ENCODE measurements around the gene OGDHL.
"Not testable (repeated sequence)": the region's sequence is repeated elsewhere in the genome, so short reads cannot be mapped to it uniquely, and the experiment has no call there.

Gene OGDHL

DNA sequence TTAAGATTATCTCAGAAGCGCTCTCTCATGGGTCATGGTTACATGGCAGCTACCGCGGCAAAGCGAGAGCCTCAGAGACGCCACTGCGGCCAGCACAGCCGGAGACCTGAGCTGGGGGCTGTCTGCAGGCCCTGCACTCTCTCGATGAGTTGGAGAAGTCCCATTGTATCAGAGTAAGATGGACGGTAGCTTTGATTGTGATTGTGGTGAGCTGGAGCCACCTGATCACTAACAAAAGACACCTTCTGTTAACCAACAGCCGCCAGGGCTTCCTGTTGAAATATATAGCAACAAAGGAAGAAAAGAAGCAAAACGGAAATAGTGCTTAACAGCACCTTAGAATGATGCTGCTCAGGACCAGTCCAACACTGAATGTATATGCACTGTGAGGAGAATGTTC, 8.9 kb upstream of the OGDHL start:
- not testable (repeated sequence) for H3K9ac ChIP-seq (ENCODE audit: low read depth, low read length); H3K9me3 ChIP-seq (ENCODE audit: insufficient read depth, low read depth, low read length); H3K4me3 ChIP-seq (ENCODE audit: low read length); H3K4me1 ChIP-seq (ENCODE audit: insufficient read depth, low read length); H3K36me3 ChIP-seq (ENCODE audit: insufficient read depth, low read length); H3K27ac ChIP-seq (ENCODE audit: low read depth, low read length)
- peaks cover 21% of the 10 kb centered on the region for H3K27me3 ChIP-seq (ENCODE audit: insufficient read depth, low read length)
- WGBS, result 82% methylated on average over 11 of the region's 11 CpGs

DNA sequence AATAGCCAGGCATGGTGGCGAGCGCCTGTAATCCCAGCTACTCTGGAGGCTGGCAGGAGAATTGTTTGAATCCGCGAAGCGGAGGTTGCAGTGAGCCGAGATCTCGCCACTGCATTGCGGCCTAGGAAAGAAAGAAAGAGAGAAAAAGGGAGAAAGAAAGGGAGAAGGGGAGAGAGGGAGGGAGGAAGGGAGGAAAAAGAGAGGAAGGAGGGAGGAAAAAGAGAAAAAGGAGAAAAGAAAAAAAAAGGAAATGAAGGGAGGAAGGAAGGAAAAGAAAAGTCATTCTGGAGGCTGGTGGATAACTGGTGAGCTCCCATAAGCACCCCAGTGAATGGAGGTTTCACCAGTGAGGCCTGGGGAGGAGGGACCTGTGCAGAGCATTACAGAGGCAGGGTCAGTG, 7.6 kb upstream of the OGDHL start:
- 97% methylated on average over 8 of the region's 8 CpGs for WGBS
- Histone ChIP-seq H3K9ac (ENCODE audit: low read depth, low read length) (no peak overlapping the region), H3K27ac (ENCODE audit: low read depth, low read length) (no peak overlapping the region), H3K36me3 (ENCODE audit: insufficient read depth, low read length) (no peaks in the 10 kb centered on the region), H3K4me1 (ENCODE audit: insufficient read depth, low read length) (peaks cover 4% of the 10 kb centered on the region; the same call in 1 of the 2 replicates), H3K9me3 (ENCODE audit: insufficient read depth, low read depth, low read length) (no peaks in the 10 kb centered on the region; the same call in 1 of the 2 replicates), H3K27me3 (ENCODE audit: insufficient read depth, low read length) (peaks cover 21% of the 10 kb centered on the region), H3K4me3 (ENCODE audit: low read length) (no peak overlapping the region)

DNA sequence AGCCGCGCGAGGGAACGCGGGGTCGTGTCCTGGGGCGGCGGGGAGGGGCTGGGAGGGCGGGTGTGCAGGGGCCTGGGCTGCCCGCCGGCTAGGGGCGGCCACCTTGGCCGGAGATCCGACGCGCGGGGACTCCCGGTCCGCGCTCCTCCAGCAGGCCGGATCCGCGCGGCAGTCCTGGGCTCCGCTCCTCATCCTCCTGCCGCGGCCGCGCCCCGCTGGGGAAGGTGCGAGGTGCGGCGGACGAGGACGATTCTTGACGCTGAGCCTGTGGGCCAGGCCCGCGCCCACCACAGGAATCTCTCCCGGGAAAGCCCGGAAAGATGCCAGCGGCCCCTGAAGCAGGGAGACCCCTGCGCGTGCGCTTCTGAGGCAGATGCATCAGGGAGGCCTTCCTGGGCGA, 6.6 kb upstream of the OGDHL start:
- no peak overlapping the region for H3K4me3 ChIP-seq (ENCODE audit: low read length)
- WGBS, result 96% methylated on average over 45 of the region's 45 CpGs

DNA sequence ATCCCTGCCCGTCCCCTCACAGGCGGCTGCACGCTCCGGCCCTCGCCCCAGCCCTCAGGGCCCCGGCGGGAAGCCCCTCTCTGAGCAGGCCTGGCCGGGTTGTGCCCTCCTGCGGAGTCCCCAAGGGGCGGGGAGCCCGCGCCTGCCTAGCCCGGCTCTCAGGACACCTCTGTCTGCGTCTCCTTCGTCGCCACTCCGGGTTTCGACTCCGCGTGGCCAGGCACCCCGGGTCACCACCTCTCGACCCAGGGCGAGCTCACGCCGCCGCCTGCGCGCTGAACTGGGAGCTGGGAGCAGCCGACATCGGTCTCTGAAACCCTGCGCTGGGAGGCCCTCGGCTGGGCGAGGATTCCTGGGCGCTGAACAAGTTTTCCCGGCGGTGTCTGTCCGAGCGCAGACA, 6.2 kb upstream of the OGDHL start:
- H3K9ac ChIP-seq (ENCODE audit: low read depth, low read length), result no peak overlapping the region

More for the DNA sequence above, 6.6 kb upstream of the OGDHL start:
- H3K27me3 ChIP-seq (ENCODE audit: insufficient read depth, low read length), result peaks cover 21% of the 10 kb centered on the region
- H3K9ac ChIP-seq (ENCODE audit: low read depth, low read length), result no peak overlapping the region
- no peak overlapping the region for H3K27ac ChIP-seq (ENCODE audit: low read depth, low read length)
- H3K9me3 ChIP-seq (ENCODE audit: insufficient read depth, low read depth, low read length), result no peaks in the 10 kb centered on the region; the same call in 1 of the 2 replicates
- H3K4me1 ChIP-seq (ENCODE audit: insufficient read depth, low read length), result peaks cover 4% of the 10 kb centered on the region; the same call in 1 of the 2 replicates
- no peaks in the 10 kb centered on the region for H3K36me3 ChIP-seq (ENCODE audit: insufficient read depth, low read length)

DNA sequence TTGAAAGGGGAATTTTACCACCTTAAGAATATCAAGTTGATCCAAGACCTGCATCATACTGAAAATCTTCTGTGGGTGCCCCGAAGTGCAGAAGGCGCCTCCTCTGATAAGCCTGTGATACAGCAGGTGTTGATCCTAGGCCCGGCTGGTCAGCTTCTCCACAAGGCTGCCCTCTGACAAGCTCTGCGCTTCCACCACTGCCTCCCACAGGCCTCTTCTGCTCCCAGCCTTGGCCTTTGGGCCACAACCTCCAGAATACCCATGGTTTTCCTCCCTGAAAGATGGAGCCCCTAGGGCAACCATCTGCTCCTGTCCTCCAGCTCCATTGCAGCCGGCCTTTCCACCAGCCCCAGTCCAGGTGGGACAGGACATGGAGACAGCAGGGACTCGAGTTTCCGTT, 5.6 kb upstream of the OGDHL start:
- peaks cover 31% of the 10 kb centered on the region for H3K27me3 ChIP-seq (ENCODE audit: insufficient read depth, low read length)
- WGBS, result 91% methylated on average over 7 of the region's 7 CpGs
- H3K9ac ChIP-seq (ENCODE audit: low read depth, low read length), result no peak overlapping the region
- H3K4me3 ChIP-seq (ENCODE audit: low read length), result no peak overlapping the region
- H3K4me1 ChIP-seq (ENCODE audit: insufficient read depth, low read length), result peaks cover 4% of the 10 kb centered on the region; the same call in 1 of the 2 replicates
- no peaks in the 10 kb centered on the region; the same call in 1 of the 2 replicates for H3K9me3 ChIP-seq (ENCODE audit: insufficient read depth, low read depth, low read length)
- H3K27ac ChIP-seq (ENCODE audit: low read depth, low read length), result no peak overlapping the region
- no peaks in the 10 kb centered on the region for H3K36me3 ChIP-seq (ENCODE audit: insufficient read depth, low read length)

More for the DNA sequence above, 6.2 kb upstream of the OGDHL start:
- Histone ChIP-seq H3K9me3 (ENCODE audit: insufficient read depth, low read depth, low read length) (no peaks in the 10 kb centered on the region; the same call in 1 of the 2 replicates), H3K27ac (ENCODE audit: low read depth, low read length) (no peak overlapping the region), H3K4me3 (ENCODE audit: low read length) (no peak overlapping the region), H3K4me1 (ENCODE audit: insufficient read depth, low read length) (peaks cover 4% of the 10 kb centered on the region; the same call in 1 of the 2 replicates), H3K36me3 (ENCODE audit: insufficient read depth, low read length) (no peaks in the 10 kb centered on the region), H3K27me3 (ENCODE audit: insufficient read depth, low read length) (peaks cover 25% of the 10 kb centered on the region)
- WGBS, result 93% methylated on average over 38 of the region's 38 CpGs

DNA sequence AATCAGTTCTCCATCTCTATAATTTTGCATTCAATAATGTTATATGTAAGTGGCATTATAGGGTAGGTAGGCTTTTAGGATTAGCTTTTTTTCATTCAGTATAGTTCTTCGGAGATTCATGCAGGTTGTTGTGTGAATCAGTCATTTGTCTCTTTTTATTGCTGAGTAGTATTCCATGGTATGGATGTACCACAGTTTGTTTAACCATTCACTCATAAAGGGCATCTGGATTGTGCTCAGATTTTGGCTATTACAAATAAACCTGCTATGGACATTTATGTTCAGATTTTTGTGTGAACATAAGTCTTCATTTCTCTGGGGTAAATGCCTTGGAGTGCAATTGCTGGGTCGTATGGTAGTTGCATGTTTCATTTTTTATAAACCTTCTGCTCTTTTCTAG, 4.4 kb upstream of the OGDHL start:
- Histone ChIP-seq H3K9me3 (ENCODE audit: insufficient read depth, low read depth, low read length) (no peaks in the 10 kb centered on the region; the same call in 1 of the 2 replicates), H3K4me1 (ENCODE audit: insufficient read depth, low read length) (peaks cover 4% of the 10 kb centered on the region; the same call in 1 of the 2 replicates)
- WGBS, result 93% methylated on average over 2 of the region's 2 CpGs

DNA sequence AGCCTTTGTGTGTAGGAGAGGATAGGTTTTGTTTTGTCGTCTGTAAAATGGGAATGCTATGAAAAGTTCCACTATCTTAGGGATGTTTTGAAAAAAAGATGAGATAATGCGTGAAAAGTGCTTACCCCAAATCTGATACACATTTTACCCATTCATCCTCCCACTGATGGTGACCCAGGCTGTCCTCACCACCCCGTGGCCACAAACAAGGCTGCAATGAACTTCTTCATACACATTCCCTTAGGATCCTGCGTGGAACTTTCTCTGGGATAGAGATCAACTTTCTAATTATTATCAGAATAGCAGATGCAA, 399 bp upstream of the OGDHL start:
- WGBS, result 48% methylated on average over 4 of the region's 4 CpGs
- H3K9ac ChIP-seq (ENCODE audit: low read depth, low read length), result no peak overlapping the region
- H3K4me1 ChIP-seq (ENCODE audit: insufficient read depth, low read length), result no peaks in the 10 kb centered on the region
- no peaks in the 10 kb centered on the region; the same call in 1 of the 2 replicates for H3K9me3 ChIP-seq (ENCODE audit: insufficient read depth, low read depth, low read length)
- H3K27me3 ChIP-seq (ENCODE audit: insufficient read depth, low read length), result peaks cover 24% of the 10 kb centered on the region
- peak overlapping the region; percentile 81 for H3K4me3 ChIP-seq (ENCODE audit: low read length)
- H3K36me3 ChIP-seq (ENCODE audit: insufficient read depth, low read length), result no peaks in the 10 kb centered on the region
- H3K27ac ChIP-seq (ENCODE audit: low read depth, low read length), result no peak overlapping the region

More for the DNA sequence above, 4.4 kb upstream of the OGDHL start:
- no peak overlapping the region for H3K9ac ChIP-seq (ENCODE audit: low read depth, low read length)
- H3K36me3 ChIP-seq (ENCODE audit: insufficient read depth, low read length), result no peaks in the 10 kb centered on the region
- H3K27me3 ChIP-seq (ENCODE audit: insufficient read depth, low read length), result peaks cover 40% of the 10 kb centered on the region
- no peak overlapping the region for H3K4me3 ChIP-seq (ENCODE audit: low read length)
- H3K27ac ChIP-seq (ENCODE audit: low read depth, low read length), result no peak overlapping the region

DNA sequence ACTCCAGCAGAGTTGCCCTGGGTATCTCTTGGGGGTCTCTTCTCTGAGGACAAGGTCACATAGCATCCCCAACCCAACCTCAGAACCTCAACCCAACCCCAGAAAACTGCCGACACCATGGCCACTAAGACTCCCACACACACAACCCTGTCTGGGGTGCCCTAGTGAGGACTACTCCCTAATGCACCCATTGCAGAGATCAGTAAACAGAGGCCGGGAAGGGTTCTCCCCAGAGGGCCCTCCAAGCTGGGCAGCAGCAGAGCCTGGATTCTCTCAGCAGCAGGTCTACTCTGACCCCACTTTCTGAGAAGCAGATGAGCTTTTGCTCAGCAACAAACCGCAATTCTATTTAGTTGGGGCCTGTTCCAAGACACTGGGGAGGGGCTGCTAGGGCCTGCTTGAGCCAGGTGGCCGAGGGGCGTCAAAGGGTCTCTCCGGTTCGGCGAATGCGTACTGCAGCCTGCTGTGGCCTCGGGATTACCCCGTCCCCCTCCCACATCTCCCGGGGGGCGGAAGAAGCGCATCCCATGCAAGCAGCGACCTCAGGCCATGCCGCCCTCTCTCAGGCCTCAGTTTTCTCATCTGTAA, 828 bp downstream of the OGDHL start:
- H3K27me3 ChIP-seq (ENCODE audit: insufficient read depth, low read length), result peaks cover 24% of the 10 kb centered on the region
- no peaks in the 10 kb centered on the region; the same call in 1 of the 2 replicates for H3K36me3 ChIP-seq (ENCODE audit: insufficient read depth, low read length)
- H3K4me3 ChIP-seq (ENCODE audit: low read length), result peak overlapping the region; percentile 81
- no peak overlapping the region for H3K27ac ChIP-seq (ENCODE audit: low read depth, low read length)
- H3K9ac ChIP-seq (ENCODE audit: low read depth, low read length), result peak overlapping the region; percentile 83
- WGBS, result 26% methylated on average over 16 of the region's 16 CpGs
- no peaks in the 10 kb centered on the region for H3K4me1 ChIP-seq (ENCODE audit: insufficient read depth, low read length)
- H3K9me3 ChIP-seq (ENCODE audit: insufficient read depth, low read depth, low read length), result no peaks in the 10 kb centered on the region; the same call in 1 of the 2 replicates

DNA sequence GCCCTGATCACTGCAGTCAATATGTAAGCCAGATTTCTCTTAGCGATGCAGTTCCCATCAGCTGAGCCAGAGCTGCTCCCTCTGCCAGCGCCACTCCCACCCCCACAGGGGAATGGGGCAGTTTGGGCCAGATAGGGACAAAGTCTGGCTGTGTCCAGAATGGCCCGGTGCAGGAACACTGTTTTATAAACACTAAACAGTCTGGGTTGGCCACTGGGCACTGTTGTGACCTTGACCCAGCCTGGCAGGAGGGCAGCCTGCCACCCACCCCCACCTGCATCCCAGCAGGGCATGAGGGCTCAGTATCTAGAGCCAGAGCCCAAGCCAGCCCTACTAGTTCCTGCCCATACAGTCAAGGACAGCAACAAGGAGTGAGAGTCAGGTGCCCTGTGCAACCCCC, 1.3 kb downstream of the OGDHL start:
- Histone ChIP-seq H3K4me3 (ENCODE audit: low read length) (no peak overlapping the region), H3K9ac (ENCODE audit: low read depth, low read length) (0 out of 2 replicates have a peak overlapping the region, but pooled peaks have one; percentile 83), H3K4me1 (ENCODE audit: insufficient read depth, low read length) (no peaks in the 10 kb centered on the region), H3K27ac (ENCODE audit: low read depth, low read length) (no peak overlapping the region), H3K36me3 (ENCODE audit: insufficient read depth, low read length) (no peaks in the 10 kb centered on the region; the same call in 1 of the 2 replicates), H3K27me3 (ENCODE audit: insufficient read depth, low read length) (peaks cover 24% of the 10 kb centered on the region), H3K9me3 (ENCODE audit: insufficient read depth, low read depth, low read length) (no peaks in the 10 kb centered on the region)
- 90% methylated on average over 3 of the region's 3 CpGs for WGBS

DNA sequence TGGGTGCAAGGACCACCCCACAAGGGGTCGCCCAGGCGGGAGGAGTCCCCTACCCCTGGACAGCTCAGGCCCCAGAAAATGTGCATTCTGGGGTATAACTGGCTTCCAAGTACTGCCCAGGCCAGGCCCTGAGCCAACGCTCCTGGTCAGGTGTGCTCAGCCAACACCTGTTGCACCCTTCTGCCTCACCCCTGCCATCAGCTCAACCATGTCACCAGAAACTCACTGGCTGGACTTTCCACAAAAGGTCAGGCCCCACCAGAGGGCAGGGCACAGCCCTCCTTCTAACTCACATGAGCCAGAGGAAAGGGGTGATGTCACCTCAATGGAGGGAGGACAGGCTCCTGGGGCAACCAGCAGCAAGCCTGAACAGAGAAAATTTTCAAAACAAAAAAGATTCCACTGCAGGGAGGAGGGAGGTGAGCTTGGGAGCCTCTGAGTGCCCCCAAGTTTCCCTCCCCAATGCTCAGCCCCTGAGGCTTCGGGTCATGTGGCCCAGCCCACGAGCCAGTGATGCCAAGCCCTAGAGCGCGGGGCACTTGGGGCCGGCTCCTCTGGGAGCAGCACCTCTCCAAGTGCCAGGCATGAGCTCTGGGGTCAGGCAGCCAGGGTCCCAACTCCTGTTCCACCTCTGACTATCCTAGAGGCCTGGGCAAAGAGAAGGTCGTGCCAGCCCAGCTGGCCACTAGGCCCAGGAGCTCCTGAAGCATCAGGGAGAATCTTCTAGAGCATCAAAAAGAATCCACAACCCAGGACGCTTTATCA, 2.2 kb downstream of the OGDHL start:
- Histone ChIP-seq H3K4me3 (ENCODE audit: low read length) (no peak overlapping the region), H3K27me3 (ENCODE audit: insufficient read depth, low read length) (peaks cover 24% of the 10 kb centered on the region), H3K27ac (ENCODE audit: low read depth, low read length) (no peak overlapping the region), H3K4me1 (ENCODE audit: insufficient read depth, low read length) (no peaks in the 10 kb centered on the region), H3K9ac (ENCODE audit: low read depth, low read length) (no peak overlapping the region), H3K36me3 (ENCODE audit: insufficient read depth, low read length) (peaks cover 6% of the 10 kb centered on the region; the same call in 1 of the 2 replicates), H3K9me3 (ENCODE audit: insufficient read depth, low read depth, low read length) (no peaks in the 10 kb centered on the region)
- WGBS, result 94% methylated on average over 10 of the region's 10 CpGs

DNA sequence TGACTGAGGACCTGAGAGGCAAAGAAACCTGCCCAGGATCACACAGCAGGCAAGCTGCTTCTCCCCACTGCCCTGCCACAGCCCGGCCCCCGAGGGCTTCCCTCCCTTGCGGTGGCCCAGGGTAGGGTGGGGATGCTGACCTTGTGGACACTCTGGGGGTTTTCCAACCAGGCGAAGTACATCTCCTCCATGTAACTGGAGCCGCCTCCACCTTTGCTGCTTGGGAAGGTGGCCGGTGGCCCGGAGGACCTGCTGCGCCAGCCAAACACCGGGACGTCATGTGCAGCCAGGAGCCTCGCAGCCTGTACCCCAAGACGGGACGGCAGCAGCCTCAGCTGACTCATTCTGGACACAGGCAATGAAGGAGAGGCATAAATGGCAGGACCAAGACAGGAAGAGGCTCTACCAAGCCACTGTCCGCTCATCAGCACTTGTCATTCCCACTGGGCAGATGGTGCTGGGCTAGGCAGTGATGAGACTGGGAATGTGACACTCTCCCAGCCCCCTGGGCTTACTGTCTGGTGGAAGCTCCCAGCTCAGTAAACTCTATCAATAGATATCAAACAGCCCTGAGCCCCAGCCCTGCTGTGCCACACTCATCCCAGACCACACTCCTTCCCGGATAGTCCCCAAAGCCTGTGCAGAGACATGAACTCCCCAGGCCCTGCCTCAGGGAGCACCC, 3.7 kb downstream of the OGDHL start:
- H3K36me3 ChIP-seq (ENCODE audit: insufficient read depth, low read length), result peaks cover 6% of the 10 kb centered on the region; the same call in 1 of the 2 replicates
- no peak overlapping the region for H3K9ac ChIP-seq (ENCODE audit: low read depth, low read length)
- WGBS, result 92% methylated on average over 15 of the region's 15 CpGs
- no peak overlapping the region for H3K4me3 ChIP-seq (ENCODE audit: low read length)
- no peaks in the 10 kb centered on the region for H3K9me3 ChIP-seq (ENCODE audit: insufficient read depth, low read depth, low read length)
- no peaks in the 10 kb centered on the region for H3K4me1 ChIP-seq (ENCODE audit: insufficient read depth, low read length)
- no peak overlapping the region for H3K27ac ChIP-seq (ENCODE audit: low read depth, low read length)
- H3K27me3 ChIP-seq (ENCODE audit: insufficient read depth, low read length), result peaks cover 21% of the 10 kb centered on the region
